IPS DF 4.7 (cell line): ENCODE results near the gene APLP1.
"Not testable (repeated sequence)": the region's sequence is repeated elsewhere in the genome, so short reads cannot be mapped to it uniquely, and the experiment has no call there.

ENCODE experiments used
- DNase-seq: peaks from one replicate; pipeline ENCODE4 v3.0.0-alpha.2; 2013; ENCODE audit warnings: low spot score; ENCODE audit errors: extremely low read depth

APLP1 gene

DNA sequence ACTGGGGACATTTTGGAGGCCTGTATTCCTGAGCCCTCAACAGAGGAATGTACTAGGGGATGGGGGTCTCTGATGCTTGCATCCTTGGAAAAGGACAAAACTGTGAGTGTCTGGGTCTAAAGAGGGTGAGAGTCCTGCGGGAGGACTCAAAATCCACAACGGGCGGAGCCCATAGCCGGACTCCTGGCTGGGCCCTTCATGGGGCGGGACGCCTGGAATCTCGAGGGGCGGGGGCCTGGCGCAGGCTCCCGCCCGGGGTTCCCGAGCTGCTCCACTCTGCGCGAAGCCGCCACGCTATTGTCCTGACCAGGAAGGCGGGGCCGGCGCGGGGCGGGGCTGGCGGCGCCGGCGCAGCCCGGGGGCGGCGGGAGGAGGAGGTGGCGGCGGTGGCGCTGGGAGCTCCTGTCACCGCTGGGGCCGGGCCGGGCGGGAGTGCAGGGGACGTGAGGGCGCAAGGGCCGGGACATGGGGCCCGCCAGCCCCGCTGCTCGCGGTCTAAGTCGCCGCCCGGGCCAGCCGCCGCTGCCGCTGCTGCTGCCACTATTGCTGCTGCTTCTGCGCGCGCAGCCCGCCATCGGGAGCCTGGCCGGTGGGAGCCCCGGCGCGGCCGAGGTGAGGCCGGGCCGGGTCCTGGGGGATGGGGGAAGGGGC is at the start of gene APLP1:
Gene APLP1, plus strand, starts transcription at position 403 of the 651 bp plus-strand sequence. Its CDS starts 63 bp downstream, at position 466.
- DNase-seq: no peak

GRCh38 chr19:35822579-35822978 is 45.8 kb upstream of the APLP1 start:
- no peak for DNase-seq

DNA sequence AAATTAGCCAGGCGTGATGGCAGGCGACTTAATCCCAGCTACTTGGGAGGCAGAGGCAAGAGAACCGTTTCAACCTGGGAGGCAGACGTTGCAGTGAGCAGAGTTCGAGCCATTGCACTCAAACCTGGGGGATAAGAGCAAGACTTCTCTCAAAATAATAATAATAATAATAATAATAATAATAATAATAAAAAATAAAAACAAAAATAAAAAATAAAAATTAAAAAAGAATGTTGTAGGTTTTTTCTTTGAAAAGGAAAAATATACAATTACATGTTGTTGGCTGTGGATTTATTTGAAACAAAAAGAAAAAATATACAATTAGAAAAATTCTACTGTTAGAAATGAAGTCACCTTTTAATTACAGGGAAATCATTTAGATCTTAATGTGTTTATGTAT is 44.2 kb upstream of the APLP1 start:
- DNase-seq: no peak

- peak; percentile 46 for DNase-seq
These were observed 39.6 kb upstream of the APLP1 start for GRCh38 chr19:35828692-35829301.

DNA sequence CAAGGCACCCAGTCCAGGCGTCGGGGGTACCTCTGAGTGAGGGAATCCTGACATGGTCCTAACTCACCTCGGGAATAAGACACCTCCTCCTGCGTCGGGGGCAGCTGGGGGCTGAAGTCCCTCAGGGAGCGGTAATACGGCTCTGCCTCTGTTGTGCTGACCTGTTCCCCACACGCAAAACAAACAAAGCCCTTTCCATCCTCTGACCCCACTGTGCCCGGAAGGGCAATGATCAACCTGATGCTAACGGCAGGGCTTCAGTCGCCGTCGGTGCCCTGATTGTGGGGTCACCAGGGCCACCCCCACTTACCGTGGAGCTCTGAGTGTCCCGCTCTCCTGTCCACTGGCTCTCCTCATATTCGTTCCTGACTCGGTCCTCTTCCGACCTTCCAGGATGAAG is 37.4 kb upstream of the APLP1 start:
- DNase-seq: no peak

- no peak for DNase-seq
These were observed 36.3 kb upstream of the APLP1 start for GRCh38 chr19:35832054-35832453.

- DNase-seq: no peak
These were observed 34.4 kb upstream of the APLP1 start for GRCh38 chr19:35833972-35834371.

DNA sequence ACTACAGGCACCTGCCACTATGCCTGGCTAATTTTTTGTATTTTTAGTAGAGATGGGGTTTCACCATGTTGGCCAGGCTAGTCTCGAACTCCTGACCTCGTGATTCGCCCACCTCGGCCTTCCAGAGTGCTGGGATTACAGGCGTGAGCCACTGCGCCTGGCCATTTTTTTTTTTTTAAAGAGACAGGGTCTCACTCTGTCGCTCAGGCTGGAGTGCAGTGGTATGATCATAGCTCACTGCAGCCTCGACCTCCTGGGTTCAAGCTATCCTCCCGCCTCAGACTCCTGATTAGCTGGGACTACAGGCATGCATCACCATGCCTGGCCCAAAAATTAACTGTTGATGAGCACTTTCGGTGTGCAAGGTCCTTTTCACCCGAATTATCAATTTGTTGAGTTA is 32.3 kb upstream of the APLP1 start:
- not testable (repeated sequence) for DNase-seq

- DNase-seq: no peak
These were observed 26.3 kb upstream of the APLP1 start for GRCh38 chr19:35841961-35842595.

DNA sequence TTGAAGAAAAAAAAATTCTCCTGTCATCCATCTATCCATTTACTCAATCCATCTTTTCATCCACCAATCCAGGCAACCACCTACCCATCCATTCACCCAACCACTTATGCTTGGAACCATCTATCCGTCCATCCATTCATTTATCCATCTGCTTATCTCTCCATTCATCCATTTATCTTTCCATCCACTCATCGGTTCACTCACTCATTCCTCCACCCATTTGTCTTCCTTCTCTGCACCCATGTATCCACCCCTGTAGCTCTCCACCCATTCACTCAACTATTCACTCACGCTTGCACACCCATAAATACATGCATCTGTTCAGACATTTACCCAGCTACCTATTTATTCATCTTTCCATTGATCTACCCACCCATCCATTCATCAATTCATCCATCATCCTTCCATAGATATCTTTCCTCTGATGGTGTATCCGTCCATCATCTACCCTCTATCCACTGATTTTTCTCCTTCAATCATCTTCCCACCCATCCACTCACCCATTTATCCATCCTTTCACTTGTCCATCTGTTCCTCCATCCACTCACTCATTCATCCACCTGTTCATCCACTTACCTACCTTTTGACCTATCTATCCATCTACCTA is 25.6 kb upstream of the APLP1 start:
- no peak for DNase-seq

DNA sequence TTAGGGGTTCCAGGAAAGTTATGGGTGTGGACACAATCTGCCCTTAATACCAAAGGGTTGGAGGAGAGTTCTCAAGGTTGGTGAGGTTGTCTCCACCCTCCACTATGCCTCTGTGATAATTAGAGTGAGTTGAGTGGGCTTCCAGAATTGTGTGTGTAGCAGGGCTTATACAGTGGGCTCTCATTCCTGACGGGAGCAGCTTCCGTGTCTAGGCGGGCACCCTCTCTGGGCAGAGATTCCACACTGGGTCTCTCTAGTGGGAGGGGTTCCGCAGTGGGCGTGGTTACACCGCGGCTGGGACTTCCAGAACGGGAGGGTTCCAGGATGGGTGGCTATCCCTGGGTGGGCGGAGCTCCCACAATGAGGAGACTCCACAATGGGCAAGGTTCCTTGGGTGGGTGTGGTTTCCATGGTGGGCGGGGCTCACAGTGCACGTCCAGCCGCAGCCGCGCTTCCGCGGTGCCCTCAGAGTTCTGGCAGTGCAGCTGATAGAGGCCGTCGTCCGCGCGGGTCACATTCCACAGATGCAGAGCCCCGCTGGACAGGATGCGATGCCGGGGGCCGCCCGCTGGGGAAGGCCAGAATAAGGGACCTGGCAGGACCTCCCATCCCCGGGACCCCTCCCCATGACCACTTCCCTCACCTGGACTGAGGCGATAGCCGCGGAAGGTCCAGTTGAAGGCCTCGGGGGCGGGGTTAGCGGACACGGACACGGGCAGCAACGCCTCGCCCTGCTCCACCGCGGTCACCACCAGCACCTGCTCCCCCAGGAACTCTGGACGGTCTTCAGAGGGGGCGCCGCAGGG is 24.5 kb upstream of the APLP1 start:
- DNase-seq: peak; percentile 64

DNA sequence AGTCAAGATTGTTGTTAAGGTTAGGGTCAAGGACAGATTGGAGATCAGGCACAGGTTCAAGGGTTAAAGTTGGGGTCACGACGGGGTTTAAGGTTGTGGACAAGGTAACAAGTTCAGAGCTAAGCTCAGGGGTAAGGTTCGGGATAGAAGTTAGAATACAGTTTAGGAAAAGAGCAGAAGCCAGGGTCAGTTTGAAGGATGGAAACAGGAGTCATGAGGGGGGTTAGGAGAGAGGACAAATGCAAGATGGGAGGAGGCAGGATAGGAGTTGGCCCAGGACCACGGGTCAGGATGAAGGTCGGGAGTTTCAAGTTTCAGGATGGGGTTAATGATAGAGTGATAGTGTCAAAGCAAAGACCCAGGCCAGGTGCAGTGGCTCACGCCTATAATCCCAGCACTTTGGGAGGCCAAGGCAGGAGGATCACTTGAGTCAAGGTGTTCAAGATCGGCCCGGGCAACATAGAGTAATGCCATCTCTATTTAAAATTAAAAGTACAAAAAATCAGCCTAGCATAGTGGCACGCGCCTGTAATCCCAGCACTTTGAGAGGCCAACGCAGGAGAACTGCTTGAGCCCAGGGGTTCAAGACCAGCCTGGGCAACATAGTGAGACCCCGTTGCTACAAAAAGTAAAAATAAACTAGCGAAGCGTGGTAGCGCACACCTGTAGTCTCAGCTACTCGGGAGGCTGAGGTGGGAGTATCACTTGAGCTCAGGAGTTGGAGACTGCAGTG is 23.7 kb upstream of the APLP1 start:
- DNase-seq: no peak

DNA sequence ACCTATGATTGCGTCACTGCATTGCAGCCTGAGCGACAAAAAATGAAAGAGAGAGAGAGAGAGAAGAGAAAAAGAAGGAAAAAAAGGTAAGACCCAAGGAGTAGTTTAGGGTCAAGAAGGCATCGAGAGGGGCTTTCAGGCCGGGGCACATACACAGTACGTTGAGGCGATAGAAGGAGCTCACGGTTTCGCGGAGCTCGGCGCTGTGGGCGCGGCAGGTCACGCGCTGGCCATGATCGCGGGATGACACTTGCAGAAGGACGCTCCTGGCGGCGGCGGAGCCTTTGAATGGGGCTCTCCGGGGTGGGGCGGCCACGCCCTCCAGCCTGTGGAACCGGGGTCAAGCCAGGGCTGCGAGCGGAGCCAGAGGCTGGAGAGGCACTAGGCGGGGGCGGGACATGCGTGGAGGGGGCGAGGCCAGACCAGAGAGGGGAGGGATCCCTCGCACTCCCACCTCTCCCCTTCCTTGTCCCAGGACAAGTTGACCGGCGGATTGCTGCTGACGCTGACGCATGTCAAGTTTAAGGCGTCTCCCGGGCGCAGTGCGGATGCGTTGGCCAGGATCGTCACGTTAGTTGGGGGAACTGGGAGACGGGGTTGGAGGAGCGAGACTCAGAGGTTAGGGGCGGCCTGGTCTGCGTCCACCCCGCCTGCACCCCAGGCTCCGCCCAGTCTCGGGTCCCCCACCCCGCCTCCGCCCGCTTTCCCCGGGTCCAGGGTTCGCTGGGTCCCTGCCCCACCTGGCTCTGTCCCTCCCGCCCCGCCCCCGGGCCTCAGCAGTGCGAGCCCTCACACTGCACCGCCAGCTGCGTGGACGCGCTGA is 22.9 kb upstream of the APLP1 start:
- DNase-seq: no peak

- DNase-seq: no peak
These were observed 22.2 kb upstream of the APLP1 start for GRCh38 chr19:35846038-35846668.

- DNase-seq: no peak
These were observed 20.5 kb upstream of the APLP1 start for GRCh38 chr19:35847911-35848310.

GRCh38 chr19:35848486-35848885 is 19.9 kb upstream of the APLP1 start:
- DNase-seq: no peak

- no peak for DNase-seq
These were observed 19.4 kb upstream of the APLP1 start for GRCh38 chr19:35848919-35849505.

- DNase-seq: no peak
These were observed 17.0 kb upstream of the APLP1 start for GRCh38 chr19:35851213-35852028.
